Activated T-helper 1 cell treated with anti-CD3 and anti-CD28 coated beads, Interleukin-12 subunit alpha, Interleukin-12 subunit beta, Interleukin-2, Interleukin-4 antibody, amounts not matched to agents 30 ng/mL and 10 ng/mL and 1 ng/mL, durations not matched to agents 14 hours and 24 hours and 36 hours (primary cell): ENCODE measurements around the gene CPVL. TPM values are rescaled to one million over a fixed set of nuclear protein-coding genes. Genes with fewer than 3 reads are reported as not detected.

ENCODE experiments used
- DNase-seq: peaks from one replicate; pipeline ENCODE4 v3.0.0; 2021; ENCODE audit warnings: low spot score
- H3K27ac Mint-ChIP-seq: one replicate; pipeline ENCODE4 v1.8.0; 2021; ENCODE audit warnings: mild to moderate bottlenecking, mixed read lengths
- H3K27me3 Mint-ChIP-seq: one replicate; pipeline ENCODE4 v1.8.0; 2022; ENCODE audit warnings: mild to moderate bottlenecking, moderate library complexity, mixed read lengths; ENCODE audit not compliant: insufficient read depth
- H3K36me3 Mint-ChIP-seq: one replicate; pipeline ENCODE4 v1.8.0; 2021; ENCODE audit warnings: low read depth, mixed read lengths
- H3K4me1 Mint-ChIP-seq: one replicate; pipeline ENCODE4 v1.8.0; 2021; ENCODE audit warnings: low read depth, mixed read lengths
- H3K4me3 Mint-ChIP-seq: one replicate; pipeline ENCODE4 v1.8.0; 2021; ENCODE audit warnings: mild to moderate bottlenecking, moderate library complexity, mixed read lengths
- H3K9me3 Mint-ChIP-seq: one replicate; pipeline ENCODE4 v1.8.0; 2021; ENCODE audit warnings: mixed read lengths
- intact Hi-C: fragments of 100-400 bp; cut with micrococcal nuclease; formaldehyde crosslinking; loops from one replicate; pipeline ENCODE4 v1.15.1; 2024
- total RNA-seq: library from RNA; stranded (reverse); gene quantifications from 2 replicates; pipeline ENCODE4 v1.2.3, GENCODE V29; 2022

CPVL gene
- total RNA-seq = not detected in 2 replicates

- no peak within 1 kb of the TSS for H3K4me3 Mint-ChIP-seq
- no peaks in the 10 kb centered on the region for H3K4me1 Mint-ChIP-seq
- no peak within 1 kb of the TSS for H3K27ac Mint-ChIP-seq
- intact Hi-C loops = no loop called here
- H3K36me3 Mint-ChIP-seq = no peaks in the 10 kb centered on the region
- no peaks in the 10 kb centered on the region for H3K9me3 Mint-ChIP-seq
- no peak for DNase-seq
- H3K27me3 Mint-ChIP-seq = peaks cover 28% of the 10 kb centered on the region
These were observed at the start of gene CPVL for GRCh38 chr7:29146057-29146706. TSS of gene CPVL (minus strand) at chr7:29146537. CDS start at chr7:29121061, 25,476 bp downstream.

- Mint-ChIP-seq H3K27me3 (peaks cover 66% of the 10 kb centered on the region), H3K27ac (no peak within 1 kb of the TSS), H3K4me1 (peaks cover 18% of the 10 kb centered on the region), H3K4me3 (peak within 1 kb of the TSS; percentile 78), H3K9me3 (no peaks in the 10 kb centered on the region), H3K36me3 (no peaks in the 10 kb centered on the region)
- intact Hi-C loops = loop anchor here (1.0 to 5.0 kb wide), 3 partner anchors 92 to 273 kb away; no protein-coding TSS in a partner anchor
- peak; percentile 12 for DNase-seq
These were observed 48.5 kb upstream of the CPVL start, which contains the start of gene CHN2 for GRCh38 chr7:29194594-29195427. TSS of gene CHN2 (plus strand) at chr7:29194775.

- no peak for DNase-seq
- intact Hi-C loops = loop anchor here (1.0 kb wide), 1 partner anchor 214 kb away; no protein-coding TSS in a partner anchor
- no peak overlapping the region for H3K27ac Mint-ChIP-seq
- peaks cover 18% of the 10 kb centered on the region for H3K4me1 Mint-ChIP-seq
- no peak overlapping the region for H3K4me3 Mint-ChIP-seq
- H3K36me3 Mint-ChIP-seq = no peaks in the 10 kb centered on the region
- H3K9me3 Mint-ChIP-seq = no peaks in the 10 kb centered on the region
- peaks cover 66% of the 10 kb centered on the region for H3K27me3 Mint-ChIP-seq
These were observed 47.9 kb upstream of the CPVL start for GRCh38 chr7:29194206-29194593.

- Mint-ChIP-seq H3K27me3 (peaks cover 67% of the 10 kb centered on the region), H3K9me3 (no peaks in the 10 kb centered on the region), H3K4me1 (peaks cover 18% of the 10 kb centered on the region), H3K36me3 (no peaks in the 10 kb centered on the region), H3K27ac (no peak overlapping the region), H3K4me3 (peak overlapping the region; percentile 54)
- DNase-seq = no peak
- intact Hi-C loops = loop anchor here (1.0 kb wide), 1 partner anchor 215 kb away; no protein-coding TSS in a partner anchor
These were observed 47.2 kb upstream of the CPVL start for GRCh38 chr7:29193316-29194205.

GRCh38 chr7:29192811-29193210 lies 46.5 kb upstream of the CPVL start:
- no peak overlapping the region for H3K27ac Mint-ChIP-seq
- H3K27me3 Mint-ChIP-seq = peaks cover 62% of the 10 kb centered on the region
- no peak for DNase-seq
- H3K4me3 Mint-ChIP-seq = peak overlapping the region; percentile 37
- H3K9me3 Mint-ChIP-seq = no peaks in the 10 kb centered on the region
- peaks cover 18% of the 10 kb centered on the region for H3K4me1 Mint-ChIP-seq
- intact Hi-C loops = no loop called here
- no peaks in the 10 kb centered on the region for H3K36me3 Mint-ChIP-seq

GRCh38 chr7:29192323-29192722 lies 46.0 kb upstream of the CPVL start:
- H3K4me1 Mint-ChIP-seq = peaks cover 18% of the 10 kb centered on the region
- no peaks in the 10 kb centered on the region for H3K9me3 Mint-ChIP-seq
- no peak overlapping the region for H3K27ac Mint-ChIP-seq
- intact Hi-C loops = no loop called here
- no peak for DNase-seq
- H3K4me3 Mint-ChIP-seq = no peak overlapping the region
- H3K27me3 Mint-ChIP-seq = peaks cover 59% of the 10 kb centered on the region
- H3K36me3 Mint-ChIP-seq = no peaks in the 10 kb centered on the region

GRCh38 chr7:29190349-29191045 lies 44.2 kb upstream of the CPVL start:
- Mint-ChIP-seq H3K27me3 (peaks cover 45% of the 10 kb centered on the region), H3K36me3 (no peaks in the 10 kb centered on the region), H3K9me3 (no peaks in the 10 kb centered on the region), H3K27ac (no peak overlapping the region), H3K4me1 (peaks cover 5% of the 10 kb centered on the region), H3K4me3 (no peak overlapping the region)
- intact Hi-C loops = no loop called here
- DNase-seq = no peak

- Mint-ChIP-seq H3K27me3 (peaks cover 39% of the 10 kb centered on the region), H3K27ac (no peak overlapping the region), H3K4me1 (no peaks in the 10 kb centered on the region), H3K36me3 (no peaks in the 10 kb centered on the region), H3K4me3 (no peak overlapping the region), H3K9me3 (no peaks in the 10 kb centered on the region)
- intact Hi-C loops = loop anchor here (1.0 kb wide), 2 partner anchors 156 to 219 kb away; no protein-coding TSS in a partner anchor
- DNase-seq = no peak
These were observed 43.4 kb upstream of the CPVL start for GRCh38 chr7:29189743-29190201.

- no peaks in the 10 kb centered on the region for H3K9me3 Mint-ChIP-seq
These were observed 39.3 kb upstream of the CPVL start for GRCh38 chr7:29185613-29186012.

GRCh38 chr7:29184599-29184998 lies 38.3 kb upstream of the CPVL start:
- no peaks in the 10 kb centered on the region for H3K36me3 Mint-ChIP-seq
- no peaks in the 10 kb centered on the region for H3K4me1 Mint-ChIP-seq
- H3K27me3 Mint-ChIP-seq = peaks cover 6% of the 10 kb centered on the region
- intact Hi-C loops = no loop called here
- no peak overlapping the region for H3K27ac Mint-ChIP-seq
- no peak for DNase-seq
- no peaks in the 10 kb centered on the region for H3K9me3 Mint-ChIP-seq
- H3K4me3 Mint-ChIP-seq = no peak overlapping the region

More at GRCh38 chr7:29185613-29186012, 39.3 kb upstream of the CPVL start:
- H3K27me3 Mint-ChIP-seq = peaks cover 14% of the 10 kb centered on the region
- no peaks in the 10 kb centered on the region for H3K36me3 Mint-ChIP-seq
- H3K4me3 Mint-ChIP-seq = no peak overlapping the region
- no peak overlapping the region for H3K27ac Mint-ChIP-seq
- no peak for DNase-seq
- H3K4me1 Mint-ChIP-seq = no peaks in the 10 kb centered on the region
- intact Hi-C loops = no loop called here

GRCh38 chr7:29179115-29179514 lies 32.8 kb upstream of the CPVL start:
- H3K4me1 Mint-ChIP-seq = peaks cover 9% of the 10 kb centered on the region
- no peak overlapping the region for H3K4me3 Mint-ChIP-seq
- intact Hi-C loops = no loop called here
- no peak for DNase-seq
- no peaks in the 10 kb centered on the region for H3K9me3 Mint-ChIP-seq
- peaks cover 5% of the 10 kb centered on the region for H3K27me3 Mint-ChIP-seq
- no peaks in the 10 kb centered on the region for H3K36me3 Mint-ChIP-seq
- no peak overlapping the region for H3K27ac Mint-ChIP-seq
